ENCODE measurements around the gene TRIM44.

DNA sequence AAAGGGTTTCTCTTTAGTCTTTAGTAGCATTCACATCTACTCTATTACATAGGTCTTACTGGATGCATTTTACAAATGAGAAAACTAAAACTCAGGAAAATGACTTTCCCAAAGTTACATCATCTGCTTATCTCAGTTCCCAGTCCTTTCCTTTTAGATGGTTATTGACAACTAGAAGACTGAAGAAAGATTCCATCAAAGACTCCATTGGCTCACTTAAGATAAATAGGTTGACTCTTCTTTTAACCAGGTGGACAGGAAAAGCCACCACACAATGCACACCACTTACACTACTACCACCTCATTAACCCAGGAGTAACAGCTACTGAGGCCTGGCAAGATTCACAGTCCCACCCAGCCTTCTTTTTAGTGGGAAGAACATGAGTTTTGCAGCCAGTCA lies 123.6 kb downstream of the TRIM44 start:
- TF ChIP-seq CTCF (IDR thresholded peaks at IDR 0.05), result no peak
- no peak for TF ChIP-seq POLR2A (IDR thresholded peaks at IDR 0.05)
- TF ChIP-seq POLR2AphosphoS5 (IDR thresholded peaks at IDR 0.05), result no peak

Measured in breast epithelium (tissue), 3 donors.